Muscle of leg (tissue), 11 donors: ENCODE data around the gene MEAK7. TPM values are rescaled to one million over a fixed set of nuclear protein-coding genes. Genes with fewer than 3 reads are reported as not detected.
A peak's percentile ranks its signal among the peaks of the same experiment; 100 is the strongest.

Source experiments
- DNase-seq: peaks from one replicate; pipeline ENCODE4 v3.0.0; 2013
- H3K27ac ChIP-seq: one replicate; pipeline ENCODE4 v1.5.1; 2013; ENCODE audit warnings: mild to moderate bottlenecking, low read length, control low read depth
- H3K27me3 ChIP-seq: one replicate; pipeline ENCODE4 v1.6.1; 2013; ENCODE audit warnings: low read length; ENCODE audit not compliant: control insufficient read depth, insufficient read depth
- H3K36me3 ChIP-seq: one replicate; pipeline ENCODE4 v1.6.1; 2013; ENCODE audit warnings: low read length; ENCODE audit not compliant: control insufficient read depth, insufficient read depth
- H3K4me1 ChIP-seq: one replicate; pipeline ENCODE4 v1.6.1; 2013; ENCODE audit warnings: low read length; ENCODE audit not compliant: control insufficient read depth, insufficient read depth
- H3K4me3 ChIP-seq: one replicate; pipeline ENCODE4 v1.5.1; 2013; ENCODE audit warnings: low read length, control low read depth
- H3K9me3 ChIP-seq: replicated peaks from 2 replicates; pipeline ENCODE4 v1.6.1; 2013; ENCODE audit warnings: low read depth, low read length; ENCODE audit not compliant: control insufficient read depth
- WGBS: methylation state at CpG from one replicate; pipeline ENCODE4 v1.1.5; 2013; ENCODE audit warnings: missing lambda C conversion rate; ENCODE audit not compliant: insufficient coverage; 5-methylcytosine and 5-hydroxymethylcytosine counted together
- polyA plus RNA-seq, 8 donors: library from polyadenylated mRNA; unstranded; fragments of 120-200 nt; gene quantifications; one replicate each; pipeline versions ENCODE4 v1.2.1 to v1.2.3, GENCODE V29; 2013; ENCODE audit warnings: inconsistent platforms in 1 of 8, low replicate concordance in 1 of 8; ENCODE audit not compliant: insufficient read length in 8 of 8, insufficient read depth in 1 of 8
- total RNA-seq: library from RNA; stranded (reverse); fragments of 120-200 nt; gene quantifications from one replicate; pipeline ENCODE4 v1.2.4, GENCODE V29; 2013

MEAK7 gene
- total and polyA plus RNA-seq, 9 donors, result 7.9 to 13.2 (median 9.3) TPM

GRCh38 chr16:84460406-84461028 is 43.9 kb downstream of the MEAK7 start:
- 75% methylated on average over 14 of the region's 20 CpGs for WGBS
- H3K4me1 ChIP-seq, result peaks cover 20% of the 10 kb centered on the region

DNA sequence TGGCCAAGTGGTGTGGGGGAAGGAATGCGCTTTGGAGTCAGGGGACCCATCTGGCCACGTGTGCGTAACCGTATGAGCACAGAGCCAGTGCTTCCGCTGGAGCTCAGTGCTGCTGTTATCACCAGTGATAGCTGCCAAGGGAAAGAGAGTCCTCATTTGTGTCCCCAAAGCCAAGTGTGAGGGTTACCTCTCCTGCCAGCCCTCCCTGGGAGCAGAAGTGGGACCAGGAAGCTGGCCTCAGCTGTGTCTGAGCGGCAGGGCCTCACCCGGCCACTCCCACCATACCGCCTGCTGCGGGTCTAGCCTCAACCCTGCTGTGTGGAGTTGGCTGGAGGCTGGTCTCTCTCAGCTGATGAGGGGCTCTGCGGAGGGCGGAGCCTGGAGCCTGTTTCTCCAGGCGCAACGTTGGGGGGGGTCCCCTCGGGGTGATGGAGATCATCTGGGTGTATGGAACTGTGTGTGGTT is 44.5 kb downstream of the MEAK7 start:
- Histone ChIP-seq H3K4me1 (peaks cover 20% of the 10 kb centered on the region), H3K9me3 (no peaks in the 10 kb centered on the region), H3K27me3 (no peaks in the 10 kb centered on the region), H3K36me3 (peaks cover 7% of the 10 kb centered on the region), H3K27ac (no peak overlapping the region), H3K4me3 (no peak overlapping the region)
- DNase-seq, result peak; percentile 44
- WGBS, result 32% methylated on average over 7 of the region's 14 CpGs

More at GRCh38 chr16:84460406-84461028, 43.9 kb downstream of the MEAK7 start:
- Histone ChIP-seq H3K9me3 (no peaks in the 10 kb centered on the region), H3K4me3 (no peak overlapping the region), H3K27ac (no peak overlapping the region), H3K36me3 (peaks cover 7% of the 10 kb centered on the region), H3K27me3 (no peaks in the 10 kb centered on the region)
- DNase-seq, result no peak

DNA sequence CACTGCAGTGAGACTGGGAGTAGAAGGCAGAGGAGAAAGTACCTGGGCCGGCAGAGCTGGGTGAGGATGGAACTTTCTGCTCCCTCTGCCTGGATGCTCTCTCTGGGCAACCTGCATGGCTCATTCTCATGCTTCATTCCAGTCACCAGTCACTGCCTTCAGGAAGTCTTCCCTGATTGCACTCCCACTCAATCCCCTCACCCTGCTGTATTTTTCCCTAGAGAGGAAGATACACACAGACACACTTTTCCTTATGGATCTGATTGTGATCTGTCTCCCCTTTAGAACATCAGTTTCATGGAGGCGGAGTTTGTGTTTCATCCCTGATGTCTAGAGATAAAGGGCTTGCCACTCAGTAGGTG is 44.9 kb downstream of the MEAK7 start:
- Histone ChIP-seq H3K9me3 (no peaks in the 10 kb centered on the region), H3K27ac (no peak overlapping the region), H3K36me3 (peaks cover 7% of the 10 kb centered on the region), H3K4me1 (peaks cover 20% of the 10 kb centered on the region), H3K27me3 (no peaks in the 10 kb centered on the region), H3K4me3 (no peak overlapping the region)
- no peak for DNase-seq
- WGBS, result 80% methylated on average over 1 of the region's 2 CpGs

DNA sequence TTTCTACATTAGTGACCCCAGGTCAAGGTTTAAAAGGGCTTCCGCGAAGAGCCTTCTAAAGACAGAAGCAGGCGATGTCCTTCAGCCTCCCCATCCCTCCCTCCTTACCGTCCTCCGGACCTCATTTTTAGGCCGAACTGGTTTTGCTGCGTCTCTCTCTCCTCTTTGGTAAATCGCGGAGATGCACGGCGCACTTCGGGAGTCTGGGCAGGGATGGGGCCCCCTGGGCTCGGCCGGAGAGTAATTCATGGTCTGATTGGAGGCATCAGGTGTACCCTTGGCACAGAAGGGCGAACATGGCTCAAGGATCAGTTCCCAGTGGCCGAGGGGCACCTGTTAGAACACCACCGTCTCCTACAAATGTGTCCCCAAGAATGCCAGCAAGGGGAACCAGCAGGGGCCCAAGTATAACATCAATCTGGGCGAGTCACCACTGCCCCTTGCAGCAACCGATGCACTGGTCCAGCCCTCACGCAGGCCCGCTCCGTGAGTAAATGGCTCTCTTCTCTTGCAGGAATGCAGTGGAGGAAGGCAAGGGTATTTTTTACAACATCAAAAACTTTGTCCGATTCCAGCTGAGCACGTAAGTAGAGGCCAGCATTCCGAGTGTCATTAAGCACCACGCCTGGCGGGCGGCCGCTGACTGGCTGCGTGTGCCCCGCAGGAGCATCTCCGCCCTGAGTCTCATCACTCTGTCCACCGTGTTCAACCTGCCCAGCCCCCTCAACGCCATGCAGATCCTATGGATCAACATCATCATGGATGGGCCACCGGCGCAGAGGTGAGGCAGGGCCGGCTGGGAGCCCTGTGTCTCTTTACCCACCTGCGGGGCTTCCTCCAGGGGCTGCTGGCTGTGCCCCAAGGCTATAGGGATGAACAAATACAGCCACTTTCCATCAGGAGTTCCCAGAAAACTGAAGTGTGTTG is 45.6 kb downstream of the MEAK7 start:
- H3K27ac ChIP-seq, result no peak overlapping the region
- no peaks in the 10 kb centered on the region for H3K9me3 ChIP-seq
- H3K36me3 ChIP-seq, result peaks cover 7% of the 10 kb centered on the region
- H3K4me1 ChIP-seq, result peaks cover 20% of the 10 kb centered on the region
- no peak for DNase-seq
- H3K4me3 ChIP-seq, result no peak overlapping the region
- 93% methylated on average over 29 of the region's 38 CpGs for WGBS
- H3K27me3 ChIP-seq, result no peaks in the 10 kb centered on the region

- H3K4me3 ChIP-seq, result no peak overlapping the region
- no peaks in the 10 kb centered on the region for H3K36me3 ChIP-seq
- H3K27me3 ChIP-seq, result peaks cover 2% of the 10 kb centered on the region
- no peak for DNase-seq
- peaks cover 2% of the 10 kb centered on the region for H3K4me1 ChIP-seq
- H3K9me3 ChIP-seq, result no peaks in the 10 kb centered on the region
- H3K27ac ChIP-seq, result no peak overlapping the region
- 75% methylated on average over 3 of the region's 9 CpGs for WGBS
Observed at GRCh38 chr16:84455031-84455430, 49.4 kb downstream of the MEAK7 start.

Other genes starting within 250 kb of the MEAK7 start
- 2.6 TPM for gene WFDC1, start 209.8 kb downstream of the MEAK7 start, total RNA-seq
- gene WFDC1, start 209.8 kb downstream of the MEAK7 start, polyA plus RNA-seq, result 1 to 10 TPM; 1.2 to 4.4 (median 2.4) TPM
- gene ATP2C2, start 136.1 kb downstream of the MEAK7 start, total RNA-seq, result 0.13 TPM
- 1 to 10 TPM in 2 of 8 donors, under 1 TPM in 6; 0.25 to 2.3 (median 0.47) TPM for gene ATP2C2, start 136.1 kb downstream of the MEAK7 start, polyA plus RNA-seq
- 20.9 TPM for gene COTL1, start 113.4 kb upstream of the MEAK7 start, total RNA-seq
- gene COTL1, start 113.4 kb upstream of the MEAK7 start, polyA plus RNA-seq, result 10 to 100 TPM; 17.8 to 50.5 (median 33.3) TPM
- gene KLHL36, start 143.9 kb upstream of the MEAK7 start, total RNA-seq, result 15.5 TPM
- gene KLHL36, start 143.9 kb upstream of the MEAK7 start, polyA plus RNA-seq, result 10 to 100 TPM in 7 of 8 donors, 1 to 10 TPM in 1; 9.8 to 18.8 (median 13.2) TPM
- gene USP10, start 195.3 kb upstream of the MEAK7 start, total RNA-seq, result 30.6 TPM
- gene USP10, start 195.3 kb upstream of the MEAK7 start, polyA plus RNA-seq, result 10 to 100 TPM; 48.4 to 73.4 (median 58.3) TPM